K562 (cell line): ENCODE data around the gene SLC9A7. TPM values are rescaled to one million over a fixed set of nuclear protein-coding genes. Genes with fewer than 3 reads are reported as not detected.
"Not testable (repeated sequence)": the region's sequence is repeated elsewhere in the genome, so short reads cannot be mapped to it uniquely, and the experiment has no call there.

Experiments
- ATAC-seq: fragments of 200-7000 bp; cut with Tn5 transposase; 3 replicates; pipeline ENCODE4 v1.9.1; 2020; ENCODE audit warnings: moderate library complexity
- BruUV-seq: library from RNA; stranded (reverse); fragments of 400-500 nt; replicated peaks from 2 replicates; lab custom pipeline; 2021; lab: Mats Ljungman, UMichigan
- CTCF ChIA-PET: fragments of 300-600 bp; formaldehyde crosslinking; extraction: SDS; loops from one replicate; lab custom pipeline; 2021; ENCODE audit warnings: low intra/inter-chr PET ratio; lab: Yijun Ruan, JAX
- POLR2A ChIA-PET: fragments of 300-600, 350-650 bp; sonication (Branson Sonifier 250); formaldehyde crosslinking; extraction: SDS; loops from one replicate; lab custom pipeline; 2021; ENCODE audit warnings: antibody characterized with exemption, inconsistent platforms; lab: Yijun Ruan, JAX
- DNase-seq, 4 experiments: peaks; one replicate each; pipeline versions ENCODE4 v3.0.0 to v3.0.0-alpha.2; 2011 to 2018; ENCODE audit warnings: low spot score in 3 of 4, mixed read lengths in 3 of 4; ENCODE audit errors: extremely low read depth in 1 of 4
- FAIRE-seq: peaks from 2 replicates; lab custom pipeline; 2011; peaks lifted over from hg19 to GRCh38; lab: Jason Lieb, UNC
- H2AFZ ChIP-seq: 2 replicates; pipeline ENCODE4 v1.6.0; 2011; ENCODE audit warnings: low read depth, low read length, control low read depth, inconsistent platforms
- H3K27ac ChIP-seq: fragments of 200-600 bp; 3 replicates; pipeline ENCODE4 v1.8.0; 2011; ENCODE audit warnings: low read depth, mild to moderate bottlenecking, control low read depth, inconsistent platforms, low read length, moderate library complexity, mixed read lengths; ENCODE audit errors: extremely low read depth
- H3K27me3 ChIP-seq, 2 experiments: fragments of 300-600 bp in 1 of 2; 2 replicates in 1 of 2; 3 replicates in 1 of 2; pipeline versions ENCODE4 v1.6.0 to v1.8.0; 2011; ENCODE audit warnings: inconsistent platforms in 2 of 2, low read length in 2 of 2, mild to moderate bottlenecking in 1 of 2, mixed read lengths in 1 of 2, moderate library complexity in 1 of 2; ENCODE audit not compliant: control insufficient read depth in 2 of 2, insufficient read depth in 2 of 2
- H3K36me3 ChIP-seq: fragments of 300-600 bp; 3 replicates; pipeline ENCODE4 v1.8.0; 2011; ENCODE audit warnings: mild to moderate bottlenecking, low read length, inconsistent platforms; ENCODE audit not compliant: control insufficient read depth, insufficient read depth
- H3K4me1 ChIP-seq, 2 experiments: fragments of 200-600 bp in 1 of 2; replicated peaks in 1 of 2; 2 replicates in 1 of 2; 3 replicates in 1 of 2; pipeline versions ENCODE4 v1.5.1 to v1.8.0; 2011; ENCODE audit warnings: inconsistent platforms in 2 of 2, low read length in 2 of 2, mild to moderate bottlenecking in 1 of 2, mixed read lengths in 1 of 2, moderate library complexity in 1 of 2; ENCODE audit not compliant: control insufficient read depth in 2 of 2, insufficient read depth in 2 of 2
- H3K4me2 ChIP-seq: 2 replicates; pipeline ENCODE4 v1.6.1; 2011; ENCODE audit warnings: low read length, control low read depth, inconsistent platforms, mixed read lengths; ENCODE audit not compliant: insufficient read depth
- H3K4me3 ChIP-seq: fragments of 200-600 bp; sonication (generic), shearing (Covaris generic); 2 replicates; pipeline ENCODE4 v1.5.1; 2016; ENCODE audit warnings: control low read depth, inconsistent platforms
- H3K79me2 ChIP-seq: fragments of 200-600 bp; 3 replicates; pipeline ENCODE4 v1.8.0; 2011; ENCODE audit warnings: low read length, inconsistent platforms; ENCODE audit not compliant: control insufficient read depth, insufficient read depth
- H3K9ac ChIP-seq, 2 experiments: 2 replicates each; pipeline versions ENCODE4 v1.6.0 to v1.6.1; 2011; ENCODE audit warnings: low read depth in 2 of 2, low read length in 2 of 2, control low read depth in 1 of 2, inconsistent platforms in 1 of 2, mild to moderate bottlenecking in 1 of 2, mixed read lengths in 1 of 2; ENCODE audit not compliant: insufficient read depth in 1 of 2
- H3K9me1 ChIP-seq: one replicate; pipeline ENCODE4 v1.6.0; 2011; ENCODE audit warnings: inconsistent platforms, mild to moderate bottlenecking, low read length, moderate library complexity; ENCODE audit not compliant: control insufficient read depth, insufficient read depth
- H3K9me3 ChIP-seq: replicated peaks from 2 replicates; pipeline ENCODE4 v1.5.1; 2011; ENCODE audit warnings: low read depth, low read length, inconsistent platforms; ENCODE audit not compliant: control insufficient read depth, insufficient read depth
- H4K20me1 ChIP-seq: replicated peaks from 2 replicates; pipeline ENCODE4 v1.6.1; 2011; ENCODE audit warnings: low read length, inconsistent platforms, mixed read lengths; ENCODE audit not compliant: control insufficient read depth, insufficient read depth
- ADNP ChIP-seq: fragments of 200-800 bp; sonication (Bioruptor generic); IDR thresholded peaks from 2 replicates; pipeline ENCODE4 v1.6.1; 2016; ENCODE audit warnings: missing genetic modification characterization, missing compliant biosample characterization
- MCM5 ChIP-seq: fragments of 450-650 bp; IDR thresholded peaks from 2 replicates; pipeline ENCODE4 v1.6.1; 2016; ENCODE audit warnings: low read depth
- NELFE ChIP-seq: IDR thresholded peaks from 2 replicates; pipeline ENCODE4 v1.6.1; 2011; ENCODE audit warnings: mild to moderate bottlenecking; ENCODE audit not compliant: insufficient read depth, insufficient read length
- RB1 ChIP-seq: fragments of 450-650 bp; IDR thresholded peaks from 2 replicates; pipeline ENCODE4 v1.6.1; 2017; ENCODE audit warnings: low read depth, mild to moderate bottlenecking
- SMAD2 ChIP-seq: fragments of 150-350 bp; IDR thresholded peaks from 2 replicates; pipeline ENCODE4 v1.6.1; 2014; ENCODE audit warnings: low read depth, mild to moderate bottlenecking, low read length
- SNRNP70 ChIP-seq: fragments of 200-400 bp; formaldehyde crosslinking; optimal IDR thresholded peaks from 2 replicates; pipeline ENCODE3; 2017; ENCODE audit warnings: low read depth, low read length
- ZFX ChIP-seq: sonication (generic); formaldehyde crosslinking; IDR thresholded peaks from 2 replicates; pipeline ENCODE4 v1.8.0; 2022; ENCODE audit warnings: mild to moderate bottlenecking, missing genetic modification reagents, moderate library complexity
- ZNF79 ChIP-seq: fragments of 250-450 bp; sonication (Bioruptor Pico); IDR thresholded peaks from 2 replicates; pipeline ENCODE4 v1.4.0; 2020; ENCODE audit warnings: low read depth, mild to moderate bottlenecking, moderate library complexity
- WGBS: fragments of 100-300 bp; shearing (Covaris generic); methylation state at CpG from one replicate; pipeline ENCODE4 v1.1.6; 2016; ENCODE audit warnings: low coverage, mixed read lengths; ENCODE audit not compliant: insufficient coverage; ENCODE audit errors: missing lambda C conversion rate; 5-methylcytosine and 5-hydroxymethylcytosine counted together
- in situ Hi-C: fragments of 300-500 bp; cut with MboI; formaldehyde crosslinking; loops from 4 replicates; pipeline ENCODE4 v1.15.0; 2018; ENCODE audit warnings: inconsistent platforms, mixed read lengths
- intact Hi-C: fragments of 100-400 bp; cut with micrococcal nuclease; formaldehyde crosslinking; loops from 2 replicates; pipeline ENCODE4 v1.14.2; 2022
- polyA plus RNA-seq, 8 experiments: library from polyadenylated mRNA; depleted of rRNA in 4 of 8; stranded (reverse) in 5 of 8; unstranded in 3 of 8; fragments of >200 nt; fragmentation: Nextera tagmentation in 2 of 8; fragmentation: Illumina TruSeq in 1 of 8; extraction: Ambion mirVana in 2 of 8; extraction: Trizol in 1 of 8; gene quantifications; 2 replicates each; pipeline versions ENCODE4 v1.2.1 to v1.2.3, GENCODE V29; 2011 to 2014; ENCODE audit warnings: inconsistent platforms in 1 of 8, missing spikeins in 1 of 8
- total RNA-seq, 7 experiments: library from RNA; depleted of rRNA in 6 of 7; stranded (reverse); fragments of >200 nt in 6 of 7; fragmentation: Illumina TruSeq in 2 of 7; extraction: Trizol in 2 of 7; gene quantifications; 2 replicates each; pipeline versions ENCODE4 v1.2.1 to v1.2.3, GENCODE V29; 2011 to 2021; ENCODE audit warnings: low replicate concordance in 1 of 7
- TF ChIP-seq, protein P1 (sequence below): fragments of 450-650 bp; formaldehyde crosslinking; IDR thresholded peaks from 2 replicates; pipeline ENCODE4 v1.4.0; 2022; ENCODE audit warnings: missing genetic modification characterization
- TF ChIP-seq, protein P2 (sequence below), 2 experiments: fragments of 450-650 bp in 1 of 2; sonication (generic) in 1 of 2; formaldehyde crosslinking in 1 of 2; IDR thresholded peaks in 1 of 2; conservative IDR thresholded peaks in 1 of 2; 2 replicates each; pipeline versions ENCODE4 v1.6.1 to v1.8.1; 2016 to 2023; ENCODE audit warnings: mild to moderate bottlenecking in 2 of 2, moderate library complexity in 2 of 2, inconsistent platforms in 1 of 2, missing genetic modification reagents in 1 of 2
- TF ChIP-seq, protein P3 (sequence below): sonication (generic); formaldehyde crosslinking; IDR thresholded peaks from 2 replicates; pipeline ENCODE4 v1.8.1; 2023; ENCODE audit warnings: mild to moderate bottlenecking, missing genetic modification reagents, moderate library complexity

The SLC9A7 gene
- total and polyA plus RNA-seq, 9 of the 15 experiments (the other 6 are each of a cell fraction or from before 2014, with no cell fraction given) = 0.04 to 0.13 (median 0.09) TPM; not detected in 5

- ATAC-seq (no peak), FAIRE-seq (no peak), DNase-seq (no peak)
- no TSS peak for BruUV-seq
- Histone ChIP-seq H3K27ac (no peak overlapping the region), H3K9me3 (no peaks in the 10 kb centered on the region), H3K4me1 (no peaks in the 10 kb centered on the region), H3K36me3 (no peaks in the 10 kb centered on the region), H2AFZ (no peak overlapping the region), H3K79me2 (no peaks in the 10 kb centered on the region), H3K9me1 (no peaks in the 10 kb centered on the region), H4K20me1 (no peaks in the 10 kb centered on the region), H3K9ac (no peak overlapping the region), H3K4me2 (no peak overlapping the region), H3K4me3 (no peak overlapping the region), H3K27me3 (0 out of 5 replicates have a peak, but pooled peaks cover 0 to 4% of the 10 kb centered on the region in 2 experiments)
- ChIA-PET CTCF (no interaction called here), POLR2A (no interaction called here)
- intact Hi-C loops = no loop called here
- in situ Hi-C loops = no loop called here
- TF ChIP-seq, protein P1, sequence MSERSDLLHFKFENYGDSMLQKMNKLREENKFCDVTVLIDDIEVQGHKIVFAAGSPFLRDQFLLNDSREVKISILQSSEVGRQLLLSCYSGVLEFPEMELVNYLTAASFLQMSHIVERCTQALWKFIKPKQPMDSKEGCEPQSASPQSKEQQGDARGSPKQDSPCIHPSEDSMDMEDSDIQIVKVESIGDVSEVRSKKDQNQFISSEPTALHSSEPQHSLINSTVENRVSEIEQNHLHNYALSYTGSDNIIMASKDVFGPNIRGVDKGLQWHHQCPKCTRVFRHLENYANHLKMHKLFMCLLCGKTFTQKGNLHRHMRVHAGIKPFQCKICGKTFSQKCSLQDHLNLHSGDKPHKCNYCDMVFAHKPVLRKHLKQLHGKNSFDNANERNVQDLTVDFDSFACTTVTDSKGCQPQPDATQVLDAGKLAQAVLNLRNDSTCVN (CRISPR knock-in tag) = no peak
- TF ChIP-seq RB1 (no peak), ZFX (no peak), NELFE (no peak), SMAD2 (no peak), ADNP (tag) (no peak), SNRNP70 (no peak), ZNF79 (CRISPR knock-in tag) (no peak), MCM5 (no peak)
- TF ChIP-seq, protein P2, sequence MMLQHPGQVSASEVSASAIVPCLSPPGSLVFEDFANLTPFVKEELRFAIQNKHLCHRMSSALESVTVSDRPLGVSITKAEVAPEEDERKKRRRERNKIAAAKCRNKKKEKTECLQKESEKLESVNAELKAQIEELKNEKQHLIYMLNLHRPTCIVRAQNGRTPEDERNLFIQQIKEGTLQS (IDR thresholded peaks at IDR 0.05) = no peak
- TF ChIP-seq, protein P2 (CRISPR knock-in tag; conservative IDR thresholded peaks at IDR 0.05) = no peak
- TF ChIP-seq, protein P3, sequence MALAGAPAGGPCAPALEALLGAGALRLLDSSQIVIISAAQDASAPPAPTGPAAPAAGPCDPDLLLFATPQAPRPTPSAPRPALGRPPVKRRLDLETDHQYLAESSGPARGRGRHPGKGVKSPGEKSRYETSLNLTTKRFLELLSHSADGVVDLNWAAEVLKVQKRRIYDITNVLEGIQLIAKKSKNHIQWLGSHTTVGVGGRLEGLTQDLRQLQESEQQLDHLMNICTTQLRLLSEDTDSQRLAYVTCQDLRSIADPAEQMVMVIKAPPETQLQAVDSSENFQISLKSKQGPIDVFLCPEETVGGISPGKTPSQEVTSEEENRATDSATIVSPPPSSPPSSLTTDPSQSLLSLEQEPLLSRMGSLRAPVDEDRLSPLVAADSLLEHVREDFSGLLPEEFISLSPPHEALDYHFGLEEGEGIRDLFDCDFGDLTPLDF = no peak
- WGBS = 4% methylated on average over 4 of the region's 4 CpGs
These were observed 30.0 kb upstream of the SLC9A7 start for GRCh38 chrX:46788902-46789301.

- H3K4me3 ChIP-seq, H3K27ac ChIP-seq, DNase-seq, H3K36me3 ChIP-seq, H3K4me2 ChIP-seq, in situ Hi-C loops, H3K79me2 ChIP-seq, FAIRE-seq, CTCF ChIA-PET, H3K9me3 ChIP-seq, H2AFZ ChIP-seq, intact Hi-C loops, H3K9me1 ChIP-seq, H3K4me1 ChIP-seq, BruUV-seq, H4K20me1 ChIP-seq, H3K9ac ChIP-seq, ATAC-seq: not testable (repeated sequence)
- H3K27me3 ChIP-seq = peaks cover 4 to 16% of the 10 kb centered on the region in 2 experiments; a peak in 4 of 5 replicates
- POLR2A ChIA-PET = interaction anchor here (0.6 to 0.7 kb wide), 2 partner anchors 53 to 142 kb away, joined by 3 read pairs; no protein-coding TSS in a partner anchor
These were observed 25.5 kb upstream of the SLC9A7 start for GRCh38 chrX:46784437-46784836.
